MM.1S (cell line): ENCODE measurements around the gene FBLIM1.

Experiments used
- EZH2phosphoT487 ChIP-seq: fragments of 300-600 bp; sonication (generic); IDR thresholded peaks from 2 replicates; pipeline ENCODE4 v1.6.1; 2018; ENCODE audit warnings: antibody characterized with exemption, low read length
- TF ChIP-seq, protein P1 (sequence below): fragments of 300-600 bp; sonication (generic); IDR thresholded peaks from 2 replicates; pipeline ENCODE4 v1.5.1; 2016; ENCODE audit warnings: antibody characterized with exemption, low read length, mixed read lengths

DNA sequence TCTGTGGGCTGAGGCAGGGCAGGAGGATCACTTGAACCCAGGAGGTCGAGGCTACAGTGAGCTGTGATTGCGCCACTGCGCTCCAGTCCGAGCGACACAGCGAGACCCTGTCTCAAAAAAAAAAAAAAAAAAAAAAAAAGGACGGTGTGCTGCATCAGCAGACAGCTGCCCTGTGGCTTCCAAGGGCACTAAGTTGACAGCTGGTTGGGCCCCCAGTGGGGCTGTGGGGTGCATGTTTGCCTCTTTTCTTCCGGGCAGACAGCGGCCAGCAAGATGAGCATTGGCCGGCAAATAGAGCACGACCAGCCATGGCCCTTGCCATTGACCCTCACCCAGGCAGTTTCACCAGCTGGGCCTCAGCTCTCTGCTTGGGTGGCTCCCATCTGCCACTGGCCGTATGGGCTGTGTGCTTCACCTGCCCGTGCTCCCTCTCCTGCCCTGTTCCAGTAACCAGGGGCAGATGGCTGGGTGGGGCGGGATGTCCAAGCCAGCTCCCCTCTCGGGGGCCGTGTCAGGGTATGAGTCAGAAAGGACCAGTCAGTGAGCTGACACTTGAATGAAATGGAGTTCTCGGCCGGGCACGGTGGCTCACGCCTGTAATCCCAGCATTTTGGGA, 34.9 kb upstream of the FBLIM1 start:
- TF ChIP-seq, protein P1, sequence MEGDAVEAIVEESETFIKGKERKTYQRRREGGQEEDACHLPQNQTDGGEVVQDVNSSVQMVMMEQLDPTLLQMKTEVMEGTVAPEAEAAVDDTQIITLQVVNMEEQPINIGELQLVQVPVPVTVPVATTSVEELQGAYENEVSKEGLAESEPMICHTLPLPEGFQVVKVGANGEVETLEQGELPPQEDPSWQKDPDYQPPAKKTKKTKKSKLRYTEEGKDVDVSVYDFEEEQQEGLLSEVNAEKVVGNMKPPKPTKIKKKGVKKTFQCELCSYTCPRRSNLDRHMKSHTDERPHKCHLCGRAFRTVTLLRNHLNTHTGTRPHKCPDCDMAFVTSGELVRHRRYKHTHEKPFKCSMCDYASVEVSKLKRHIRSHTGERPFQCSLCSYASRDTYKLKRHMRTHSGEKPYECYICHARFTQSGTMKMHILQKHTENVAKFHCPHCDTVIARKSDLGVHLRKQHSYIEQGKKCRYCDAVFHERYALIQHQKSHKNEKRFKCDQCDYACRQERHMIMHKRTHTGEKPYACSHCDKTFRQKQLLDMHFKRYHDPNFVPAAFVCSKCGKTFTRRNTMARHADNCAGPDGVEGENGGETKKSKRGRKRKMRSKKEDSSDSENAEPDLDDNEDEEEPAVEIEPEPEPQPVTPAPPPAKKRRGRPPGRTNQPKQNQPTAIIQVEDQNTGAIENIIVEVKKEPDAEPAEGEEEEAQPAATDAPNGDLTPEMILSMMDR: no peak
- TF ChIP-seq EZH2phosphoT487: no peak
